ENCODE data around the gene SRSF2. TPM values are rescaled to one million over a fixed set of nuclear protein-coding genes. Genes with fewer than 3 reads are reported as not detected.

The SRSF2 gene
- total and polyA plus RNA-seq, 9 of the 15 experiments (the other 6 are each of a cell fraction or from before 2014, with no cell fraction given) = 161 to 583 (median 393) TPM

DNA sequence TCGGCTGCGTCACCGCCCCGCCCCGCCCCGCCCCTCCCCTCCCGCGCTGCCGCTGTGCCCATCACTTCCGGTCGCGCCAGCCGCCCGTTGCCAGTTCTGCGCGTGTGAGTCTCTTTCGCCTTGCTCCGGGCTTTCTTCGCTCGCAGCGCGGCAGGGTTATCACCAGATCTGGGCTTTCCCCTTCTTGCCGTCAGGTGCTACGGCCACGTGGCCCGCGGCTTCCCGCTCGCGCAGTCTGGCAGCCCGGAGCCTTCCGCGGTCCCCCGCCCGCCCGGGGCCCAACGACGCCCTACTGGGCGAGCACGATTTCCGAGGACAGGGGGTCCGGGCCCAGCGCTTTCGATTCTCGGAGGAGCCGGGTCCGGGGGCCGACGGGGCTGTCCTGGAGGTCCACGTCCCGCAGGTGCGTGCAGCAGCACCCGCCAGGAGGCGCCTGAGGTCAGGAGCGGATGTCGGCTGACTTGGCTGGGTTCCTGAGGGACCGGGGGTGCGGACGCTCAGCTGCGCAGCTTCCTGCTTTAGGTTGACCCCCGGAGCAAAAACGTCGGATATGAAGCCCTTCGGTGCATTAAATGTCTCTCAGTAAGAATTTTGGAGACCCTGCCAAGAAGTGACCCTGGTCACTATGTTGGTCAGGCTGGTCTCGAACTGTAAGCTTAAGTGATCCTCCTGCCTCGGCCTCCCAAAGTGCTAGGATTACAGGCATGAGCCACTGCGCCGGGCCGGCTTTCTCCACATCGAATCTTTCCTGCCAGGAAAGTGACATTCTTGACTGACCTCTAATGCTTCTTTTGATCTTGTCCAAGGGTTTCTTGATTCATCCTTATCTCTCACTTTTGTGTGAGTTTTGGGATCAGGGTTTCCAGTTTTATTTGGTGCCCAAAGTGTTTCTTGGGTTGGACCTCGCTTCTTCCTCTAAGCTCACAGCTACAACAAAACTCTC is 10.1 kb downstream of the SRSF2 start, which contains the start of gene METTL23 (continued):
- TF ChIP-seq, protein P1, sequence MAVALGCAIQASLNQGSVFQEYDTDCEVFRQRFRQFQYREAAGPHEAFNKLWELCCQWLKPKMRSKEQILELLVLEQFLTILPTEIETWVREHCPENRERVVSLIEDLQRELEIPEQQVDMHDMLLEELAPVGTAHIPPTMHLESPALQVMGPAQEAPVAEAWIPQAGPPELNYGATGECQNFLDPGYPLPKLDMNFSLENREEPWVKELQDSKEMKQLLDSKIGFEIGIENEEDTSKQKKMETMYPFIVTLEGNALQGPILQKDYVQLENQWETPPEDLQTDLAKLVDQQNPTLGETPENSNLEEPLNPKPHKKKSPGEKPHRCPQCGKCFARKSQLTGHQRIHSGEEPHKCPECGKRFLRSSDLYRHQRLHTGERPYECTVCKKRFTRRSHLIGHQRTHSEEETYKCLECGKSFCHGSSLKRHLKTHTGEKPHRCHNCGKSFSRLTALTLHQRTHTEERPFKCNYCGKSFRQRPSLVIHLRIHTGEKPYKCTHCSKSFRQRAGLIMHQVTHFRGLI (CRISPR knock-in tag; IDR thresholded peaks at IDR 0.05) = no peak
- TF ChIP-seq PTTG1 (tag; IDR thresholded peaks at IDR 0.05; ENCODE audit: low read depth) (no peak), SMAD2 (IDR thresholded peaks at IDR 0.05; ENCODE audit: low read depth, low read length) (no peak), PPARD (CRISPR knock-in tag; IDR thresholded peaks at IDR 0.05) (no peak), ZNF79 (CRISPR knock-in tag; IDR thresholded peaks at IDR 0.05; ENCODE audit: low read depth) (no peak), ZNF589 (CRISPR knock-in tag; IDR thresholded peaks at IDR 0.05; ENCODE audit: low read depth) (0 out of 2 replicates have a peak, but pooled peaks have one; percentile 30), COPS2 (conservative IDR thresholded peaks at IDR 0.05) (no peak), TARDBP (IDR thresholded peaks at IDR 0.05) (peak; percentile 61; the same call in 1 of the 2 replicates), PHF8 (IDR thresholded peaks at IDR 0.05; ENCODE audit: borderline replicate concordance, low read length) (peak; percentile 69; the same call in 1 of the 2 replicates), BCOR (IDR thresholded peaks at IDR 0.05) (0 out of 2 replicates have a peak, but pooled peaks have one; percentile 43), POLR2AphosphoS5 (IDR thresholded peaks at IDR 0.05; ENCODE audit: control insufficient read depth, insufficient read depth, low read depth, low read length) (no peak; the same call in none of the 2 replicates)
- TF ChIP-seq, protein P2, sequence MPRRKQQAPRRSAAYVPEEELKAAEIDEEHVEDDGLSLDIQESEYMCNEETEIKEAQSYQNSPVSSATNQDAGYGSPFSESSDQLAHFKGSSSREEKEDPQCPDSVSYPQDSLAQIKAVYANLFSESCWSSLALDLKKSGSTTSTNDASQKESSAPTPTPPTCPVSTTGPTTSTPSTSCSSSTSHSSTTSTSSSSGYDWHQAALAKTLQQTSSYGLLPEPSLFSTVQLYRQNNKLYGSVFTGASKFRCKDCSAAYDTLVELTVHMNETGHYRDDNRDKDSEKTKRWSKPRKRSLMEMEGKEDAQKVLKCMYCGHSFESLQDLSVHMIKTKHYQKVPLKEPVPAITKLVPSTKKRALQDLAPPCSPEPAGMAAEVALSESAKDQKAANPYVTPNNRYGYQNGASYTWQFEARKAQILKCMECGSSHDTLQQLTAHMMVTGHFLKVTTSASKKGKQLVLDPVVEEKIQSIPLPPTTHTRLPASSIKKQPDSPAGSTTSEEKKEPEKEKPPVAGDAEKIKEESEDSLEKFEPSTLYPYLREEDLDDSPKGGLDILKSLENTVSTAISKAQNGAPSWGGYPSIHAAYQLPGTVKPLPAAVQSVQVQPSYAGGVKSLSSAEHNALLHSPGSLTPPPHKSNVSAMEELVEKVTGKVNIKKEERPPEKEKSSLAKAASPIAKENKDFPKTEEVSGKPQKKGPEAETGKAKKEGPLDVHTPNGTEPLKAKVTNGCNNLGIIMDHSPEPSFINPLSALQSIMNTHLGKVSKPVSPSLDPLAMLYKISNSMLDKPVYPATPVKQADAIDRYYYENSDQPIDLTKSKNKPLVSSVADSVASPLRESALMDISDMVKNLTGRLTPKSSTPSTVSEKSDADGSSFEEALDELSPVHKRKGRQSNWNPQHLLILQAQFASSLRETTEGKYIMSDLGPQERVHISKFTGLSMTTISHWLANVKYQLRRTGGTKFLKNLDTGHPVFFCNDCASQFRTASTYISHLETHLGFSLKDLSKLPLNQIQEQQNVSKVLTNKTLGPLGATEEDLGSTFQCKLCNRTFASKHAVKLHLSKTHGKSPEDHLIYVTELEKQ (CRISPR knock-in tag; IDR thresholded peaks at IDR 0.05) = no peak
- TF ChIP-seq, protein P3, sequence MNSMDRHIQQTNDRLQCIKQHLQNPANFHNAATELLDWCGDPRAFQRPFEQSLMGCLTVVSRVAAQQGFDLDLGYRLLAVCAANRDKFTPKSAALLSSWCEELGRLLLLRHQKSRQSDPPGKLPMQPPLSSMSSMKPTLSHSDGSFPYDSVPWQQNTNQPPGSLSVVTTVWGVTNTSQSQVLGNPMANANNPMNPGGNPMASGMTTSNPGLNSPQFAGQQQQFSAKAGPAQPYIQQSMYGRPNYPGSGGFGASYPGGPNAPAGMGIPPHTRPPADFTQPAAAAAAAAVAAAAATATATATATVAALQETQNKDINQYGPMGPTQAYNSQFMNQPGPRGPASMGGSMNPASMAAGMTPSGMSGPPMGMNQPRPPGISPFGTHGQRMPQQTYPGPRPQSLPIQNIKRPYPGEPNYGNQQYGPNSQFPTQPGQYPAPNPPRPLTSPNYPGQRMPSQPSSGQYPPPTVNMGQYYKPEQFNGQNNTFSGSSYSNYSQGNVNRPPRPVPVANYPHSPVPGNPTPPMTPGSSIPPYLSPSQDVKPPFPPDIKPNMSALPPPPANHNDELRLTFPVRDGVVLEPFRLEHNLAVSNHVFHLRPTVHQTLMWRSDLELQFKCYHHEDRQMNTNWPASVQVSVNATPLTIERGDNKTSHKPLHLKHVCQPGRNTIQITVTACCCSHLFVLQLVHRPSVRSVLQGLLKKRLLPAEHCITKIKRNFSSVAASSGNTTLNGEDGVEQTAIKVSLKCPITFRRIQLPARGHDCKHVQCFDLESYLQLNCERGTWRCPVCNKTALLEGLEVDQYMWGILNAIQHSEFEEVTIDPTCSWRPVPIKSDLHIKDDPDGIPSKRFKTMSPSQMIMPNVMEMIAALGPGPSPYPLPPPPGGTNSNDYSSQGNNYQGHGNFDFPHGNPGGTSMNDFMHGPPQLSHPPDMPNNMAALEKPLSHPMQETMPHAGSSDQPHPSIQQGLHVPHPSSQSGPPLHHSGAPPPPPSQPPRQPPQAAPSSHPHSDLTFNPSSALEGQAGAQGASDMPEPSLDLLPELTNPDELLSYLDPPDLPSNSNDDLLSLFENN (IDR thresholded peaks at IDR 0.05; ENCODE audit: low read depth in 2 of 2, low read length in 2 of 2) = no peak
- TF ChIP-seq, protein P4, sequence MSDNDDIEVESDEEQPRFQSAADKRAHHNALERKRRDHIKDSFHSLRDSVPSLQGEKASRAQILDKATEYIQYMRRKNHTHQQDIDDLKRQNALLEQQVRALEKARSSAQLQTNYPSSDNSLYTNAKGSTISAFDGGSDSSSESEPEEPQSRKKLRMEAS (CRISPR knock-in tag; IDR thresholded peaks at IDR 0.05) = peak; percentile 93
- TF ChIP-seq, protein P5, sequence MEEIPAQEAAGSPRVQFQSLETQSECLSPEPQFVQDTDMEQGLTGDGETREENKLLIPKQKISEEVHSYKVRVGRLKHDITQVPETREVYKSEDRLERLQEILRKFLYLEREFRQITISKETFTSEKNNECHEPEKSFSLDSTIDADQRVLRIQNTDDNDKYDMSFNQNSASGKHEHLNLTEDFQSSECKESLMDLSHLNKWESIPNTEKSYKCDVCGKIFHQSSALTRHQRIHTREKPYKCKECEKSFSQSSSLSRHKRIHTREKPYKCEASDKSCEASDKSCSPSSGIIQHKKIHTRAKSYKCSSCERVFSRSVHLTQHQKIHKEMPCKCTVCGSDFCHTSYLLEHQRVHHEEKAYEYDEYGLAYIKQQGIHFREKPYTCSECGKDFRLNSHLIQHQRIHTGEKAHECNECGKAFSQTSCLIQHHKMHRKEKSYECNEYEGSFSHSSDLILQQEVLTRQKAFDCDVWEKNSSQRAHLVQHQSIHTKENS (CRISPR knock-in tag; IDR thresholded peaks at IDR 0.05) = no peak

Measured in K562 (cell line).